Chondrocyte (in vitro differentiated cells): ENCODE results near the gene FOSB. TPM values are rescaled to one million over a fixed set of nuclear protein-coding genes. Genes with fewer than 3 reads are reported as not detected.

Source experiments
- DNase-seq: peaks from one replicate; pipeline ENCODE4 v3.0.0; 2021; ENCODE audit warnings: mixed read lengths, low spot score
- H3K27ac Mint-ChIP-seq: one replicate; pipeline ENCODE4 v1.8.0; 2021; ENCODE audit warnings: mild to moderate bottlenecking, moderate library complexity, mixed read lengths; ENCODE audit not compliant: unreplicated experiment
- H3K27me3 Mint-ChIP-seq: 2 replicates; pipeline ENCODE4 v1.8.0; 2021; ENCODE audit warnings: low read depth, mixed read lengths
- H3K36me3 Mint-ChIP-seq: 2 replicates; pipeline ENCODE4 v1.8.0; 2021; ENCODE audit warnings: low read depth, mixed read lengths
- H3K4me1 Mint-ChIP-seq: 2 replicates; pipeline ENCODE4 v1.8.0; 2021; ENCODE audit warnings: low read depth, mild to moderate bottlenecking, mixed read lengths
- H3K4me3 Mint-ChIP-seq: one replicate; pipeline ENCODE4 v1.8.0; 2021; ENCODE audit warnings: mild to moderate bottlenecking, moderate library complexity, mixed read lengths; ENCODE audit not compliant: unreplicated experiment
- H3K9me3 Mint-ChIP-seq: 2 replicates; pipeline ENCODE4 v1.8.0; 2021; ENCODE audit warnings: low read depth, mixed read lengths
- total RNA-seq: library from RNA; stranded (reverse); gene quantifications from 3 replicates; pipeline ENCODE4 v1.2.1, GENCODE V29; 2021
- TF ChIP-seq, protein P1 (sequence below): fragments of 200-600 bp; sonication (generic); IDR thresholded peaks from 2 replicates; pipeline ENCODE4 v1.5.0; 2021; ENCODE audit warnings: antibody characterized with exemption, mild to moderate bottlenecking, moderate library complexity

The FOSB gene
- total RNA-seq, 1 donor from 2014 or later = 43.8 TPM

DNA sequence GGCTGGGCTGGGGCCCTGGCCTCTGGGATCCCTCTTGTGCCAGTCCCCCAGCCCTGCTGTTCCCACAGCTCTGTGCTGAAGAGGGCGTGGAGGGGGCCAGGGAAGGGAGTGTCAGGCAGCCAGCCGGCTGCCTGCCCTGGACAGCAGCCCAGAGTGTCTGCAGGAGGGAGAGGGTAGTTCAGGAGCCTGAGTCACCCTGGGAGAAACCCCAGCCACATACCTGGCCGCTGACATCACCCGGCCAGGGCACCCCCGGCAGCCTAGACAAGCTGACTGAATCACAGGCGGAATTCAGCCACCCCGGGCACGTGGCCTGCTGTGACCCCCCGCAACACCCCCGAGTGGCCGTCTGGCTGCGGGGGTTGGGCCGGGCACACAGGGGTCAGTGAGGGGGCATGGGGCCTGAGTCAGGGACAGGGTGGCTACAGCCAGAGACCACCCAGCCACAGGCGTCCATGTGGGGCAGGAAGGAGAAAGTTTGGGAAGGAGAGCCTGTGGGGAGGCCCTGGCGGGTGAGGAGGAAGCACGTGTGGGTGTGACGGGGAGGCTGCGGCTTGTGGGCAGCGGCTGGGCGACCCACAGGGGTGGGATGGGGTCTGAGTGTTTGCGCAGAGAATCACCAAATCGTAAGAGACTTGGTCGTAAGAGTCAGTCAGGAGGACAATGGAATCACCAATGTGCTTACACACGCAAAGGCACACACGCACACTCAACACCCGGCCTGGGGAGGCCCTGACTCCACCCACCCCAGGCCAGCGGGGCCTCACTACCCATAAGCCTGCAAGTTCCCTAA lies 11.9 kb upstream of the FOSB start:
- no peaks in the 10 kb centered on the region for H3K27me3 Mint-ChIP-seq
- TF ChIP-seq, protein P1, sequence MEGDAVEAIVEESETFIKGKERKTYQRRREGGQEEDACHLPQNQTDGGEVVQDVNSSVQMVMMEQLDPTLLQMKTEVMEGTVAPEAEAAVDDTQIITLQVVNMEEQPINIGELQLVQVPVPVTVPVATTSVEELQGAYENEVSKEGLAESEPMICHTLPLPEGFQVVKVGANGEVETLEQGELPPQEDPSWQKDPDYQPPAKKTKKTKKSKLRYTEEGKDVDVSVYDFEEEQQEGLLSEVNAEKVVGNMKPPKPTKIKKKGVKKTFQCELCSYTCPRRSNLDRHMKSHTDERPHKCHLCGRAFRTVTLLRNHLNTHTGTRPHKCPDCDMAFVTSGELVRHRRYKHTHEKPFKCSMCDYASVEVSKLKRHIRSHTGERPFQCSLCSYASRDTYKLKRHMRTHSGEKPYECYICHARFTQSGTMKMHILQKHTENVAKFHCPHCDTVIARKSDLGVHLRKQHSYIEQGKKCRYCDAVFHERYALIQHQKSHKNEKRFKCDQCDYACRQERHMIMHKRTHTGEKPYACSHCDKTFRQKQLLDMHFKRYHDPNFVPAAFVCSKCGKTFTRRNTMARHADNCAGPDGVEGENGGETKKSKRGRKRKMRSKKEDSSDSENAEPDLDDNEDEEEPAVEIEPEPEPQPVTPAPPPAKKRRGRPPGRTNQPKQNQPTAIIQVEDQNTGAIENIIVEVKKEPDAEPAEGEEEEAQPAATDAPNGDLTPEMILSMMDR = no peak
- no peaks in the 10 kb centered on the region for H3K36me3 Mint-ChIP-seq
- H3K4me1 Mint-ChIP-seq = peaks cover 45% of the 10 kb centered on the region
- peak overlapping the region; percentile 56 for H3K4me3 Mint-ChIP-seq
- peak; percentile 99 for DNase-seq
- no peaks in the 10 kb centered on the region for H3K9me3 Mint-ChIP-seq
- H3K27ac Mint-ChIP-seq = peak overlapping the region; percentile 99

DNA sequence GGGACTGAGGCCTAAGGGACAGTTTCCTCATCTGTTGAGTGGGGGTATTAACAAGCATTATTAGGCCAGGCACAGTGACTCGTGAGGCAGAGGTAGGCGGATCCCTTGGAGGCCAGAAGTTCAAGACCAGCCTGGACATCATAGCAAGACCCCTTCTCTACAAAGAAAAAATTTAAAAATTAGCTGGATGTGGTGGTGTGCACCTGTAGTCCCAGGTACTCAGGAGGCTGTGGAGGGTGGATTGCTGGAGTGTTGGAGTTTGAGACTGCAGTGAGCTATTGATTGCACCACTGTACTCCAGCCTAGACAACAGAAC lies 11.3 kb upstream of the FOSB start:
- Mint-ChIP-seq H3K4me3 (no peak overlapping the region), H3K36me3 (no peaks in the 10 kb centered on the region), H3K27ac (peak overlapping the region; percentile 99), H3K9me3 (no peaks in the 10 kb centered on the region), H3K27me3 (no peaks in the 10 kb centered on the region), H3K4me1 (peaks cover 41% of the 10 kb centered on the region)
- DNase-seq = no peak
- TF ChIP-seq, protein P1 = no peak

DNA sequence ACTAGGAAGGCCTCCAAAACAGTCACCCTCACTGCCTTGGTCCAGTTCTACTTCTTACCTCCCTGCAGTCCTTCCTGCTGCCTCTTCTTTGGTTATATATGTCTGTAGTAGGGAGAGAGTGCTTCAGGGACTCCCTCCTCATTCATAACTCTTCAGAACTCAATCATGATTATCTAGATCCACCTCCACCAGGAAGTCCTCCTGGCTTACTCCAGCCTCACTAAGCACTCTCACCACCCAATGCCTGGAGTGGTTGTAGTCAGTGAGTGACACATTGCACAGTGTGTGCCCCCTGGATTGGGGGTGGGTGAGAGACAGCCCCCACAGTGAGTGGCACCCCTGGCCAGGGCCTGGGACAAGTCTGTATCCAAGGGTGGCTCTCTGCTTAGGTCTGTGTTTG lies 10.0 kb upstream of the FOSB start:
- H3K36me3 Mint-ChIP-seq = no peaks in the 10 kb centered on the region
- H3K27me3 Mint-ChIP-seq = no peaks in the 10 kb centered on the region
- DNase-seq = no peak
- H3K9me3 Mint-ChIP-seq = no peaks in the 10 kb centered on the region
- peaks cover 32% of the 10 kb centered on the region for H3K4me1 Mint-ChIP-seq
- H3K4me3 Mint-ChIP-seq = no peak overlapping the region
- TF ChIP-seq, protein P1 = no peak
- H3K27ac Mint-ChIP-seq = no peak overlapping the region

DNA sequence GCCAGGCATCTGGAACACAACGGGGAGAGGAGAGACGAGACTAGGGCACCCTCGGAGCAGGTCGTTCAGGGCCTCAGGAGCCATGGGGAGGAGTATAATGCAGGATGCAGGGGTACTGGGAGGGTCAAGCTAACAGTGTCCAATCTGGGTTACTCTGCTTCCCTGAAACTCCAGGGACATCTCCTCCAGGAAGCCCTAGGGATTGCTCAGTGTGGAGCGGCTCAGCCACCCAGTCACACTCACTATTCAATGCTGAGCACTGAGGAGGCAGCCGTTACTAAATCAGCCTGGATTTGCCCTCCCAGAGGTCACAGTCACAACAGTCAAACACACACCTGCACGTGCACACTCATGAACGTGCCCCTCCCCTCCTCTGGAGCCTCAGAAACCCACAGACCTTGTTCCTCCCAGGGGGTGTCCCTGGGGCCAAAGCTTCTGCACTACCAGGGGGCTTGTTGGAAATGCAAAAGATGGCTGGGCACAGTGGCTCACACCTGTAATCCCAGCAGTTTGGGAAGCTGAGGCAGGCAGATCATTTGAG lies 6.9 kb upstream of the FOSB start:
- H3K27ac Mint-ChIP-seq = no peak overlapping the region
- H3K4me1 Mint-ChIP-seq = peaks cover 8% of the 10 kb centered on the region

DNA sequence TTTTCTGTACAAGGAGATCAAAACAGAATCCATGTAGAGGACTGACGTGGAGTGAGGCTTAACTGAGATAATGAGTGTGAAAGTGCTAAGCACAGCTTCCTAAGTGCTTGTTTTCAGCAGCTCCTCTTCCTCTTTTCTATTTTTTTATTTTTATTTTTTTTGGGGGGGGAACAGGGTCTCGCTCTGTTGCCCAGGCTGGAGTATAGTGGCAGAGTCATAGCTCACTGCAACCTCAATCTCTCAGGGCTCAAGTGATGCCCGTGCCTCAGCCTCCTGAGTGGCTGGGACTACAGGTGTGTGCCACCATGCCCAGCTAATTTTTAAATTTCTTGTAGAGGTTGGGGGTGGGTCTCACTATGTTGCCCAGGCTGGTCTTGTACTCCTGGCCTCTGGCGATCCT lies 5.6 kb upstream of the FOSB start:
- no peak for DNase-seq
- Mint-ChIP-seq H3K36me3 (no peaks in the 10 kb centered on the region), H3K27me3 (no peaks in the 10 kb centered on the region), H3K4me3 (no peak overlapping the region), H3K4me1 (peaks cover 3% of the 10 kb centered on the region), H3K27ac (no peak overlapping the region), H3K9me3 (no peaks in the 10 kb centered on the region)
- TF ChIP-seq, protein P1 = no peak

More for the DNA sequence above, 6.9 kb upstream of the FOSB start:
- no peak overlapping the region for H3K4me3 Mint-ChIP-seq
- TF ChIP-seq, protein P1 = no peak
- H3K9me3 Mint-ChIP-seq = no peaks in the 10 kb centered on the region
- no peaks in the 10 kb centered on the region for H3K27me3 Mint-ChIP-seq
- no peak for DNase-seq
- no peaks in the 10 kb centered on the region for H3K36me3 Mint-ChIP-seq
